ENCODE measurements around the gene SEC14L5.
"Not testable (repeated sequence)": the region's sequence is repeated elsewhere in the genome, so short reads cannot be mapped to it uniquely, and the experiment has no call there.

SEC14L5 gene

DNA sequence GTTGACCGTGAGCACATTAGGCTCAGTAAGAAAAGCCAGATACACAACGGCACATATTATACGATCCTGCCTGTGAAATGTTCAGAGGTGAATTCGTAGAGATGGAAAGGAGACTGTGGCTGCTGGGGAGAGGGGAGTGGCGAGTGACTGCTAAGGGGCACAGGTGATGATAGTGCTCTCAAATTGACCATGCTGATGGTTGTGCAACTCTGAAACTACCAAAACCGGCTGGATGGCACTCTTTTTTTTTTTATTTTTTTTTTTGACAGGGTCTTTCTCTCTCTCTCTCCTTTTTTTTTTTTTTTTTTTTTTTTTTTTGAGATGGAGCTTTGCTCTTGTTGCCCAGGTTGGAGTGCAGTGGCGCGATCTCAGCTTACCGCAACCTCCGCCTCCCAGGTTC, 8.1 kb upstream of the SEC14L5 start:
- DNase-seq (ENCODE audit: low read depth in 2 of 3, low spot score in 1 of 3): no peak

DNA sequence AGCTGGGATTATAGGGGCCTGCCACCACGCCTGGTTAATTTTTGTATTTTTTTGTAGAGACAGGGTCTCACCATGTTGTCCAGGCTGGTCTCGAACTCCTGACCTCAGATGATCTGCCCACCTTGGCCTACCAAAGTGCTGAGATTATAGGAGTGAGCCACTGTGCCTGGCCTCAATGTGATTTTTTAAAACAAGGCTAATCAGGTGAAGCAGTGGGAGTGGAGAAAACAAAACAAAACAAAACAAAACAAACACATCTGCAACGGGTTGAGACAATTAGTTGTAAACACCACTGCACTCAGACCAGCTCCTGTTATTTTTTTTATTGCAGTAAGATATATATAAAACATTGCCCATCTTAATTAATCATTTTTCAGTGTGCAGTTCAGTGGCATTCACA, 6.5 kb upstream of the SEC14L5 start:
- DNase-seq (ENCODE audit: low read depth in 2 of 3, low spot score in 1 of 3): not testable (repeated sequence)

DNA sequence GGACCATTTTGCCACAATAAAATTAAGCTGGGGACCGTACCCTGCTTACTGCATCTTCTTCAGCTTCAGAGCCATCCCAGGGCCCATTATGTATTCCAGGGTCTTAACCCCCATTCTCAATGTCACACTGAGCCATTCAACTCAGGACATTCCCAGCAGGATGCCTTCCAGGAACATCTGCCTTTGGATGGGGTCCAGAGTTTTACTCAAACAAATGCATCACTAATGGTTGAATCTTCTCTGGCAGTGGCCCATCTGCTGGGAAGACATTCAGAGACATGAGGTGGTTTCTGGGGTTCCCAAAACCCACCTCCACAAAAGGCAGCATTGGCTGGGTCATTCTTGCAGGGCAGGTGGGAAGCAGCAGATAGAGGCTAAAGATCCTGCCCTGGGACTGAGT, 3.4 kb upstream of the SEC14L5 start:
- no peak for DNase-seq (ENCODE audit: low read depth in 2 of 3, low spot score in 1 of 3)

DNA sequence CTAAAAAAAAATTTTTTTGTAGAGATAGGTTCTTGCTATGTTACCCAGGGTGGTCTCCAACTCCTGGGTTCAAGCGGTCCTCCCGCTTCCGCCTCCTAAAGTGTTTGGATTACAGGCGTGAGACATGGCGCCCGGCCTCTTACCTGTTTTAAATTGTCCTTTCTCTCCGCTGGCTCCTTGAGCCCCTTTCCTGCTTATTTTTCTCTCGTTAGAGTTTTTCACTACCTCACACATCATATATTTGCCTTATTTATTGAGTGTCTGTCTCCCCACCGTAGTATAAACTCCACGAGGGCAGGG, 760 bp upstream of the SEC14L5 start:
- no peak for DNase-seq (ENCODE audit: low read depth in 2 of 3, low spot score in 1 of 3)

DNA sequence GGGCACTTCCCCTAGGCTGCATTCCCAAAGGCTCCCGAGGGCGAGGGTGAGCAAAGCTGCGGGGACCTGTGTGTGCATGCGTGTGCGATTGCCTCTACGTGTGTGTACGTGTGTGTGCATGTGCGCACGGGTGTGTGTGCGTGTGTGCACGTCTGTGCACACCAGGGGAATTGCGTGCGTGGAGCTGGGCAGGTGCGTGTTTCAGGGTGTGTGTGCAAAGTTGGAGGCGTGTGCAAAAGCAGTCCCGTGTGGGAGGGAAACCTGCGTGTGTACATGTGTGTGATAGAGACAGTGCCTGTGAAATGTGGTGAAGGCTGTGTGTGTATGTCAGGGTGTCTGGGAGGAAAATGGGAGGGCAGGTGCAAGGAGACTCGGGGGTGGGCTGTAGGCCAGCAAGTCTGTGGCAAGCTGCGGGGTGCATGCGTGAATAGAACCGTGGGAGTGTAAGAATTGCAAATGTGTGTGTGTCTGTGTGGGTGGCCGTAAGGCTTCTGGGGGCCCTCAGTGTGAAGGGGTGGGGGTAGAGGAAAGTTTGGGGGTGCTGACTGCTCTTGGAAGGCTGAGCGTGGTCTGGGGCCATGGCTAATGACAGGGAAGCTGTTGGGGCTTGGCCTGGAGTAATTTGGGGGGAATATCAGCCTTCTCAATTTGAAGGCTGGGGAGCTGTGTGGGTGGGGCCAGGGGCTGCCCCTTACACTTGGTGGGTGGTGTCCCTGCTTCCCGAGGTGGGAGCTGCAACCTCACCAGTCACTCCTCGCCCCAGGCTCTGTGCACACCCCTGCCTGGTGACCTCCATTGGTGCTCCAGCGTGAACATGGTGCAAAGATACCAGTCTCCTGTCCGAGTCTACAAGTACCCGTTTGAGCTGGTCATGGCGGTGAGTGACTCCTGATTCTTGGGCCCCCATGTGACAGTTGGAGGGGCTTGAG, 644 bp downstream of the SEC14L5 start:
- DNase-seq (ENCODE audit: low read depth in 2 of 3, low spot score in 1 of 3): no peak

DNA sequence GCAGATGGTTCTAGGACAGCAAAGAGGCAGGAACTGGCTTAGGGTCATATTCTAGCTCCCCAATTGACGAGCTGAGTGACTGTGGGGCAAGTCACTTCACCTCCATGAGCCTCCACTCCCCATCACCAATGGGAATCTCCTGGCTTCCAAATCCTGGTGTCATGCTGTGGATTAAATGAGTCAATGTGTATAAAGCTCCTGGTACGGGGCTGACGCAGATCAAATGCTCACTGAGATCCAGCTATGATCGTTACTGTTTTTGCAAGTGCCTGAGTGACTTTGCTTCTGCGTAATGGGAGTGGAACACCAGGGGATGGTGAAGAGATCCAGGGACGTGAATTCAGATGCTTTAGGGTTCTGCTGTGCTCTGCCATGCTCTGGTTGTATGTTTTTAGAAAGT, 2.4 kb downstream of the SEC14L5 start:
- no peak for DNase-seq (ENCODE audit: low read depth in 2 of 3, low spot score in 1 of 3)

DNA sequence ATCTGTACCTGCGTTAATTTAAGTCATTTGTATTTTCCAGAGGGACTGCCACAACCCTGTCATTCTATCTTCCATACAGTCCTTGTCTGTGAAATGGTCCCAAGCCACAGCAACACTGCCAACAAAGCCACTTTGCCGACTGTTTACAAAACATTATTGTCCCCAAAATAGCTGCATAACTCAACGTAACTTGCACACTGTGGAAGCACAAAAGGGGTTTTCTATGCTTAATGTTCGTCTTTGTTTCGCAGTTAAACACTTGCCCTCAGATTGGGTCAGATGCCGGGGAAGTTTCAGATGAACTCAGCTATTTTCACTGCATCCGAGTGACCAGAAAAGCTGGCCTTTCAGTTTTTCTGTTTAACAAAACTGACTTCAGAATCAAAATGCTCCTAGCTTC, 4.6 kb downstream of the SEC14L5 start:
- DNase-seq (ENCODE audit: low read depth in 2 of 3, low spot score in 1 of 3): no peak

DNA sequence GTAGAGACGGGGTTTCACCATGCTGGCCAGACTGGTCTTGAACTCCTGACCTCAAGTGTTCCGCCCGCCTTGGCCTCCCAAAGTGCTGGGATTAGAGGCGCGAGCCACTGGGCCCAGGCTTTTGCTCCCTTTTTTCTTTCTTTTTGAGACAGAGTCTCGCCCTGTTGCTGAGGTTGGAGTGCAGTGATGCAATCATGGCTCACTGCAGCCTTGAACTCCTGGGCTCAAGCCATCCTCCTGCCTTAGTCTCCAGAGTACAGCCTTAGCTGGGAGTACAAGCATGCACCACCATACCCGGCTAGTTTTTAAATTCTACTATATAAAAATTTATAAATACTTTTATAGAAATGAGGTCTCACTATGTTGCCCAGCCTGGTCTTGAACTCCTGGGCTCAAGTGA, 5.4 kb downstream of the SEC14L5 start:
- DNase-seq (ENCODE audit: low read depth in 2 of 3, low spot score in 1 of 3): not testable (repeated sequence)

DNA sequence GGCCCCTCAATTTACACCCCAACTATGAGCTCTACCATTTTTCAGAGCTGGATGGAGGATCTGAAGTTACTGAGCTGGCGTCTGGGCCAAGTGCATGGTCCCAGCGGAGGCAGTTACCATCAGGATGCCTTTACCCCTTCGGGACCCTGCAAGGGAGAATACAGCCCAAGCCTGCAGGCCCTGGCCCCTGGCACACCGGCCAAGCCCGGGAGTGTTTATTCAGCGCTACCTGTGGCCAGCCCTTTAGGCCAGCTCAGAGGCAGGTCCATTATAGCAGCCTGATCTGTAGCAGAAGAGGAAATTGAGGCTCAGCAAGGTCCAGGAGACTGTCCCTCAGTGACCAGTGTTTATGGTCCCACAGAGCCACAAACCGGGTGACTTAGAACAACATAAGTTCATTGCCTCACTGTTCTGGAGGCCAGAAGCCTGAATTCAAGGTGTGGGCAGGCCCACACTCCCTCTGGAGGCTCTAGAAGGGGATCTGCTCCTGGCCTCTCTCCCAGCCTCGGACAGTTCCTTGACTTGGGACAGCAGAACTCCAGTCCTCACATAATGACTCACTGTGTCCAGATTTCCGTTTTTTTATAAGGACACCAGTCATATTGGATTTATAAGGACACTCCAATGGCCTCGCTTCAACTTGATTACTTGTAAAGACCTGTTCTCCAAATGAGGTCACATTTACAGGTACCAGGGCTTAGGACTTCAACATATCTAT, 8.8 kb downstream of the SEC14L5 start:
- no peak for DNase-seq (ENCODE audit: low read depth in 2 of 3, low spot score in 1 of 3)

DNA sequence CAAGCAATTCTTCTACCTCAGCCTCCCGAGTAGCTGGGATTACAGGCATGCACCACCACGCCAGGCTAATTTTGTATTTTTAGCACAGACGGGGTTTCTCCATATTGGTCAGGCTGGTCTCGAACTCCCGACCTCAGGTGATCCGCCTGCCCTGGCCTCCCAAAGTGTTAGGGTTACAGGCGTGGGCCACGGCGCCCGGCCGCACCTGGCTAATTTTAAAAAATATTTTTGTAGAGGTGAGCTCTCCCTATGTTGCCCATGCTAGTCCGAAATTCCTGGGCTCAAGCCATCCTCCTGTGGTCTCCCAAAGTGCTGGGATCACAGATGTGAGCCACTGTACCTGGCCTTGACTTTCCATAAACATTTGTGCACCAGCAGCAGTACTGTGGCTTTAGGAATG, 10.1 kb downstream of the SEC14L5 start:
- not testable (repeated sequence) for DNase-seq (ENCODE audit: low read depth in 2 of 3, low spot score in 1 of 3)

DNA sequence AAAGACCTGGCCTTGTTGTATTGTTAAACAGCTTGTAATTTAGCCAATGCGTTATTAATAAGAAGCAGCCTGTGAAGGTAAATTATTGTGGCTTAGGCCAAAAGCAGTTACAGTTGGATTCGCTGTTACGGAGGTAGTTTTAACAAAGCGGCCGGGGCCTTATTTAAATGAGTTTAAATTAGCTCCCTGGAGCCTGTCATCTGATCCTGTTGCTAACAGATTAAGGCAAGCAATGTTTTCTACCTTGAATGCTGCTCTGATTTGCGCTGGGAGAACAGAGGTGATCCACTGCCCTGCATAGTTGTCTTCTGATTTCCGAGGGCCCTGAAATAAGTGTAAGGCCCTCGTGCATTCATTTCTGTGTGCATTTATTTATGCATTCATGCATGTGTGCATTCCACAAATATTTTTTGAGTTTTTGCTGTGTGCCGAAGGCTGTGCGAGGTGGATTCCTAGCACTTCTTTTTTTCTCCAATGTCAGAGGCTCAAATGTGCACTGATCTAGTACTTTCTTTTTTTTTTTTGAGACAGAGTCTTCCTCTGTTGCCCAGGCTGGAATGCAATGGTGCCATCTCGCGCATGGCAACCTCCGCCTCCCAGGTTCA, 10.9 kb downstream of the SEC14L5 start:
- no peak for DNase-seq (ENCODE audit: low read depth in 2 of 3, low spot score in 1 of 3)

DNA sequence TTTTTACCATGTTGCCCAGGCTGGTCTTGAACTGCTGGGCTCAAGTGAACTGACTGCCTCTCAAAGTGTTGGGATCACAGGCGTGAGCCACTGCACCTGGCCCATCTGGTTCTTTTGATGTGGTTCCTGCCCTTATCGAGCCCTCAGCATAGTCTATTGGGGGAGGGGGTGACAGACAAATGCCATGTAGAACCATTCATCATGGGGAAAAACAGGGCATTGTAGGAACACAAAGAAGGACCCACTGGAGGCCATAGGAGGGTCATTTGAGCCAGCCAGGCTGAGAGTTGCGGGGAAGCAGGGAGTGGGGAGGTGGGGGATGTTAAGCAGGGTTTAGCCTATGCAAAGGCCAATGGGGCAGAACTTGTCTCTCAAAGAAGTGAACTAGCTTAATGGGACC, 11.9 kb downstream of the SEC14L5 start:
- no peak for DNase-seq (ENCODE audit: low read depth in 2 of 3, low spot score in 1 of 3)

DNA sequence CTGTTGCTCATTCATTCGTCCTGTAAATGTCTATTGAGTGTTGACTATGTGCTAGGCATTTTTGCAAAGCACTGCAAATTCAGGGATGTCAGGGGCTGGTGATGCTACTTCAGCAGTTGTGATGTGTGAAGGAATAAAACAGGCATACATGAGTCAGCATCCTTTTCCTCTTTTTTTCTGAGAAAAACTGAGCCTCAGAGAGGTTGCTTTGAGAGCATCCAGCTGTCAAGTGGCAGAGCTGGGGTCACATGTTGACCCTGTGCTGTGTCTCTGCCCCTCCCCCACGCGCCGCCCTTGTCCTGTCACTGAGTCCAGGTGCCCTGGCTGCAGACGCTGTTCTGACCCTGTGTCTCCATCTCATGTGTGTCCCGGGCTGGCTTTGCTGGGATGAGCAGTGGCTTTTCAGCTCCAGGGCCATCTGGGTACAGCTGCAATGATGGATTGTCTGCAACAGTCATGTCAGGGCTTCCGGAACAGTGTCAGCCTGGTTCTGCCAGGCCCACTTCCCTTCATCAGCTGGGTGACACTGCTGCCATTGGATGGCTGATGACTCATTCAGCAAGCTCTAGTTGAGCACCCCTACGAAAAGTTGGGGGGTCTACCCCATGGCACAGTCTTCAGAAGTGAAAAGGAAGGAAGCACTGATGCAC, 14.9 kb downstream of the SEC14L5 start:
- no peak for DNase-seq (ENCODE audit: low read depth in 2 of 3, low spot score in 1 of 3)

DNA sequence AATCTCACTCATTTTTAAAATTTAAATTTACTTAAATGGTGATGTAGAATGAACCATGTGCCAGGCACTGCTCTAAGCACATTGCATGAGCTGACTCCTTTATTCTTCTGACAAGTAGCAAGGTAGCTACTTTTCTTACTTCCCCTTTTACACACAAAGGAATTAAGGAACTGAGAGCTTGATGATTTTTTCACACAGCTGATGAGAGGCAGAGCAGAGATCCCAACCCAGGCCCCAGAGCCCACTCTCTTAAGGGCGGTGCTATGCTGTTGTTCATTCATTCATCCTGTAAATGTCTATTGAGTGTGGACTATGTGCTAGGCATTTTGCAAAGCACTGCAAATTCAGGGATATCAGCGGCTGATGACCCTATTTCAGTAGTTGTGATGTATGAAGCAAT, 17.9 kb downstream of the SEC14L5 start:
- no peak for DNase-seq (ENCODE audit: low read depth in 2 of 3, low spot score in 1 of 3)

DNA sequence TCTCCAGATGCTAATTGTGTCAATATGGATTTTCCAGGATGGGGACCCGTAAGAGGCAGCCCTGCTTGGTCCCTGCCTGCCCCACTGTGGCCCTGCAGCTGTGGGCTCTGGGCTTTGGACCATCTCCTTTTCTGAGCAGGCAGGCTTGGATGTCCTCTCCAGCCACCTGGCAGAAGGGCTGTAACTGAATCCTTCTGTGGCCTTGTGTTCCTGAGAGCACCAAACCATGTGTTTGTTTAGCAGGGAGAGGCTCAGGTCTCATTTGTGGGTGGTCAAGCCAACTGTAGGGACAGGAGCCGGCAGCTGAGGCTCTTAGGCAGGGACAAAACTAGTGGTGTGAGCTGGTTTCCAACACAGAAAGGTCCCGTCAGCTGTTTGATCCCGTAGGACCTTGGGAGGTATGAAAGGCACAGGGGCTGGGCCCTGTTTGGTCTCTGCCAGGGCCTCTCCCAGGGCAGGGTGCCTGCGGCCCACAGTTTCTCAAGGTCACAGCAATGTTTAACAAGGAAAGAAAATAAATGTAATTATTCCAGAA, 18.5 kb downstream of the SEC14L5 start:
- DNase-seq (ENCODE audit: low read depth in 2 of 3, low spot score in 1 of 3): no peak

DNA sequence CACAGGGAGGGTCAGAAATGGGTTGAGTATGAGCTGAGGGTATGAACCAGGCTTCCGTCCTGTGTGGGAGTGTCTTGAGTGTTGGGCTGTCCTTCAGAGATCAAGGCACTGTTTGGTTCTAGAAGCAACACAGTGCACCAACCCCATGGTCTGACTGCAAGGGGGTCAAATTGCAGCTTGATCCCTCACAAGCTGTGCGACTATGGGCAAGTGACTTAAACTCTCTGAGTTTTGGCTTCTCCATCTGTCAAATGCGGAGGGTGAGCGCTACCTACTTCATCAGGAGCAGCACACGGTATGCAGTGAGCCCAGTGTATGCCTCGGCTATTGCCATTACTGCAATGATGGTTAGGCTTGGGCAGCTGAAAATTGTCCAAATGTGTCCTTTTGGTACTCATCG, 21.0 kb downstream of the SEC14L5 start:
- DNase-seq (ENCODE audit: low read depth in 2 of 3, low spot score in 1 of 3): no peak

DNA sequence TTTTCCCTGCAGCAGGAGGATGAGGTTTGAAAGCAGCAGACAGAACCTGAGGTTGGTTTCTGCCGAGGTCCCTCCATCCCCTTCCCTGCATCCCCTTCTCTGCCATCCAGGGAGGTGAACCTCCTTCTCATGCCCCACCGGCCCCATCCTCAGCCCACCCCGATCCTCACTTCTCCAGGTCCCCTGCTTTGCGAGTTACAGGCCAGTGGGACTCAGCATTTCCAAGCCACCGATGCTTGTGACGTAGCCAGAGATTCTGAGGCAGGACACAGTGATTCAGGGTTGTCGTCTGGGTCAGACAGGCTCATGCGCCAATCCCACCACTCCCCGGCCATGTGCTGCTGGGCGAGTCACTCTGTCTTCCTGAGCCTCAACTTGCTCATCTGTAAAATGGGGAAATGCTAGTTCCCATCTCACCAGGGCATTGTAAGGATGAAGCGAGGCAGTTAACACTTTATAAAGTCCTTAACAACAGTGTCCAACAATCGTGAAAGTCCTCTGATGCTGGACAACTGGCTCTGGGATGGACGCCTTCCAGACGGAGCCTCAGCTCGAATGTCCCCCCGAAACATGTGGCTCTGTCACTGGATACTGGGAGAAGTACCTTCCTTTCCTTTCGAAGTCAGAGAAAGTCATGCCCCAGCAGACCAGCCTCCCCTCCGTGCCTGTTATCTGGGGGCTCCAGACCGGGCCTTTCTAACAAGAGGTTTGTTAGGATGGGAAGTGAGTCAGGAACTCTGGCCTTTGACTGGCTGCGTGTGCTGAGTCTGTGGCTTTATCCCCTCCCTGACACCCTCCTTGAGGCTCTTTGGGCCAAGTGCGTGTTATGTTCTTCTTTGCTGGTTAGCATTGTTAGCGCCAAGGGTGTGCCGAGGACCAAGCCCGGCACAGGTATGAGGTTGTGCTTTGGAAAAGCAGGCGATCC, 21.9 kb downstream of the SEC14L5 start:
- no peak for DNase-seq (ENCODE audit: low read depth in 2 of 3, low spot score in 1 of 3)

DNA sequence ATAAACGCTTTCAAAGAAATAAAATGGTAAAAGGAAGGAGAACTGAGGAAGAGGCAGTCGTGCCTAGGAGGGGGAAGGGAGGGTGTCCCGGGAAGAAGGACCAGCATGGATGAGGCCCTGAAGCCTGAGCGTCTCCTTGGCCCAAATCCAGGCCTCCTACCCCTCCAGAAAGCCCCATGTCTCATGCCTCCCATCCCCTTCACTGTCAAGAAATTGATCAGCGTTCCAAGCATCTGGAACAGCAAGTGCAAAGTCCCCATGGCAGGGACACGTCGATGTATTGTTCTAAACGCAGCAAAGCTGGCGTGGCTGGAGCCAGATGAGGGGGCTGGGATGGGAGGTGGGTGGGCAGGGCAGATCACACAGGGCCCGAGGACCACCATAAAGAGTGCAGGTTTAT, 22.6 kb downstream of the SEC14L5 start:
- no peak for DNase-seq (ENCODE audit: low read depth in 2 of 3, low spot score in 1 of 3)

DNA sequence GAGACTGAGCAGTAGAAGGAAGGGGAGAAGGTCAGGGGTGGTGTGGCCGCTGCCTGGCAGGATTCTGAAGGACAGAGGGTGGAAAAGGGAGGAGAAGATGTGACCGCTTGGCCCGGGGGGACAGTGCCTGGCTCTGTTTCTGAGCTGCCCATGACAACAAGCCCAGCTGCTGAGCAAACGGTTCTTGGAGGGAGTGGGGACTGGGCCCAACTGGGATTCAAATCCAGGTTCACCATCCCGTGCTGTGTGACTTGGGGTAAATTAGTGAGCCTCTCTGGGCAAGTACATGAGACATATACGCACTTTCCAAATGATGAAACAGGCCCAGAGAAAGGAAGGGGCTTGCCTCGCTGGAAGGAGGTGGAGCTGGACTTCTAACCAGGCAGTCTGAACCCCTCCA, 23.3 kb downstream of the SEC14L5 start:
- DNase-seq (ENCODE audit: low read depth in 2 of 3, low spot score in 1 of 3): no peak

DNA sequence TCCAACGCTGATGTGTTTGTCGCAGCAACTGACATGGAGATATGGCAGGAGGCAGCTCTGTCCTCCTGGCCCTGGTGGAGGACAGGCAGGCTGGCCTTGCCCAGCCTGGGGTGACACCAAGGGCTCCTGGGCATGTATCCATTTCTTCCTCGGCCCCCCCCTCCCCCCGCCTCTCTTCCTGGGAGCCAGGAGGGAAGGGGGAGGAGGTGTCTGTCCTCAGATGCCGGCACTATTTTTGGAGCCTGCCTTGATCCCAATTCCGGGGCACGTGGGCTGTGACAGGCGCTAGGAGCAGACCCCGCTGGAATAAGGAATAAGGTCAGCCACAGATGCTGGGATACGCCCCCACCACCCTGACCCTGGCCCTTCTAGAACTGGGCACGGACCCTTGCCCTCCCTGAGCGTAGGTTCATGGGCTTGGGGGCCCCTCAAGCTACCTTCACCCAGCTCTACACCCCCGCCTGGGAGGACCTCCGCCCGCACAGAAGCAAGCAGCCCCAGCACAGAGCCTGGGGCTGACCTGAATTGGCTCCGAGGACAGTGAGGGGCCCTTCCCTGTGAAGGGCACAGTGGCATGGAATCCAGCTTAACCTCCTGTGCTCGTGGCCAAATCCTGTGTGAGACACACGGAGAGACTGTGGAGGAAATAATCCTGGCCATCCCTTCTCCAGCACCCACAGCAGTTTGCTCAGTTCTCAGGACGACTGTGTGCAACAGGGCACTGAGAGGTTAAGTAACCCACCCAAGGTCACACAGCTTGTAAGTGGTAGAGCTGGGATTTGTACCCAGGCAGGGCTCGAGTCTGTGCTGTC, 24.1 kb downstream of the SEC14L5 start:
- DNase-seq (ENCODE audit: low read depth in 2 of 3, low spot score in 1 of 3): no peak

All from stimulated activated CD4-positive, alpha-beta T cell treated with anti-CD3 and anti-CD28 coated beads, Interleukin-12 subunit alpha, Interleukin-12 subunit beta, amount 100 ng/mL, for 48 hours (primary cell).